Smooth muscle cell (in vitro differentiated cells): Measurements from ENCODE around the gene PREP. TPM values are rescaled to one million over a fixed set of nuclear protein-coding genes. Genes with fewer than 3 reads are reported as not detected.
A peak's percentile ranks its signal among the peaks of the same experiment; 100 is the strongest.

Experiments
- DNase-seq: peaks from one replicate; lab custom pipeline; 2025; ENCODE audit not compliant: unreplicated experiment; lab: John Stamatoyannopoulos, UW
- H2AFZ ChIP-seq: fragments of 200-600 bp; sonication (generic); 2 replicates; pipeline ENCODE4 v1.6.0; 2016; ENCODE audit warnings: antibody characterized with exemption, low read depth, mild to moderate bottlenecking
- H3F3A ChIP-seq: fragments of 200-600 bp; sonication (generic); 2 replicates; pipeline ENCODE4 v1.6.0; 2017; ENCODE audit warnings: antibody characterized with exemption, low read depth
- H3K27ac ChIP-seq: fragments of 200-600 bp; sonication (generic); 2 replicates; pipeline ENCODE4 v1.5.1; 2016; ENCODE audit warnings: low read depth, mild to moderate bottlenecking
- H3K27me3 ChIP-seq: fragments of 200-600 bp; sonication (generic); 2 replicates; pipeline ENCODE4 v1.6.1; 2016; ENCODE audit warnings: low read depth, mild to moderate bottlenecking
- H3K36me3 ChIP-seq: fragments of 200-600 bp; sonication (generic); 2 replicates; pipeline ENCODE4 v1.5.1; 2016; ENCODE audit warnings: low read depth
- H3K4me1 ChIP-seq: fragments of 200-600 bp; sonication (generic); 2 replicates; pipeline ENCODE4 v1.5.1; 2016; ENCODE audit warnings: low read depth
- H3K4me2 ChIP-seq: fragments of 200-600 bp; sonication (generic); 2 replicates; pipeline ENCODE4 v1.6.0; 2016; ENCODE audit warnings: mild to moderate bottlenecking
- H3K4me3 ChIP-seq: fragments of 200-600 bp; sonication (generic); 2 replicates; pipeline ENCODE4 v1.5.1; 2016; ENCODE audit warnings: mild to moderate bottlenecking
- H3K79me2 ChIP-seq: fragments of 200-600 bp; sonication (generic); 2 replicates; pipeline ENCODE4 v1.6.0; 2016; ENCODE audit warnings: low read depth, mild to moderate bottlenecking
- H3K9ac ChIP-seq: fragments of 200-600 bp; sonication (generic); 2 replicates; pipeline ENCODE4 v1.6.0; 2016; ENCODE audit warnings: low read depth
- H3K9me3 ChIP-seq: fragments of 200-600 bp; sonication (generic); replicated peaks from 2 replicates; pipeline ENCODE4 v1.5.1; 2016; ENCODE audit warnings: low read depth
- H4K20me1 ChIP-seq: fragments of 200-600 bp; sonication (generic); 2 replicates; pipeline ENCODE4 v1.6.0; 2016; ENCODE audit warnings: low read depth
- CTCF ChIP-seq: fragments of 200-600 bp; sonication (generic); IDR thresholded peaks from 2 replicates; pipeline ENCODE4 v1.5.1; 2017; ENCODE audit warnings: borderline replicate concordance, mild to moderate bottlenecking, antibody characterized with exemption; ENCODE audit not compliant: insufficient read depth, poor library complexity, severe bottlenecking
- WGBS: methylation state at CpG from one replicate; pipeline ENCODE4 v1.1.7; 2016; ENCODE audit warnings: low lambda C conversion rate; 5-methylcytosine and 5-hydroxymethylcytosine counted together
- polyA plus RNA-seq: library from polyadenylated mRNA; unstranded; fragments of >200 nt; fragmentation: Nextera tagmentation; extraction: Ambion mirVana; gene quantifications from 2 replicates; pipeline ENCODE4 v1.2.1, GENCODE V29; 2016
- total RNA-seq: library from RNA; depleted of rRNA; stranded (reverse); fragments of >200 nt; gene quantifications from 2 replicates; pipeline ENCODE4 v1.2.3, GENCODE V29; 2014

PREP gene
- total and polyA plus RNA-seq, 2 experiments from 2014 or later = 23.4 to 33.2 TPM

- Histone ChIP-seq H4K20me1 (peaks cover 15% of the 10 kb centered on the region), H3K4me3 (no peak overlapping the region), H2AFZ (no peak overlapping the region), H3K36me3 (peaks cover 2% of the 10 kb centered on the region), H3K4me1 (no peaks in the 10 kb centered on the region), H3F3A (peaks cover 3% of the 10 kb centered on the region), H3K27ac (no peak overlapping the region), H3K9me3 (no peaks in the 10 kb centered on the region), H3K27me3 (no peaks in the 10 kb centered on the region), H3K4me2 (no peak overlapping the region), H3K79me2 (no peaks in the 10 kb centered on the region), H3K9ac (no peak overlapping the region)
- no peak for TF ChIP-seq CTCF
- DNase-seq = no peak
- WGBS = 100% methylated on average over 1 of the region's 1 CpG
Observed at GRCh38 chr6:105369145-105369544, 33.7 kb downstream of the PREP start.

GRCh38 chr6:105364243-105364642 lies 38.6 kb downstream of the PREP start:
- no peaks in the 10 kb centered on the region for H3K4me1 ChIP-seq
- peaks cover 43% of the 10 kb centered on the region for H4K20me1 ChIP-seq
- no peak for DNase-seq
- peaks cover 2% of the 10 kb centered on the region for H3K36me3 ChIP-seq
- 56% methylated on average over 11 of the region's 11 CpGs for WGBS
- no peak overlapping the region for H3K9ac ChIP-seq
- H3K4me3 ChIP-seq = no peak overlapping the region
- H3K27me3 ChIP-seq = no peaks in the 10 kb centered on the region
- TF ChIP-seq CTCF = no peak
- H3K4me2 ChIP-seq = peak overlapping the region; percentile 68
- no peak overlapping the region for H2AFZ ChIP-seq
- H3K9me3 ChIP-seq = no peaks in the 10 kb centered on the region
- no peaks in the 10 kb centered on the region for H3K79me2 ChIP-seq
- peak overlapping the region; percentile 32 for H3K27ac ChIP-seq
- H3F3A ChIP-seq = peaks cover 3% of the 10 kb centered on the region

- no peak for DNase-seq
- H3K9me3 ChIP-seq = no peaks in the 10 kb centered on the region
- H3K27ac ChIP-seq = no peak overlapping the region
- H3K4me1 ChIP-seq = no peaks in the 10 kb centered on the region
- H3K9ac ChIP-seq = no peak overlapping the region
- peaks cover 2% of the 10 kb centered on the region for H3K36me3 ChIP-seq
- no peak overlapping the region for H3K4me3 ChIP-seq
- H3K27me3 ChIP-seq = no peaks in the 10 kb centered on the region
- no peak overlapping the region for H2AFZ ChIP-seq
- H3F3A ChIP-seq = peaks cover 3% of the 10 kb centered on the region
- TF ChIP-seq CTCF = peak; percentile 49
- peaks cover 50% of the 10 kb centered on the region for H4K20me1 ChIP-seq
- no peaks in the 10 kb centered on the region for H3K79me2 ChIP-seq
- 85% methylated on average over 1 of the region's 1 CpG for WGBS
- no peak overlapping the region for H3K4me2 ChIP-seq
Observed at GRCh38 chr6:105363100-105363754, 39.7 kb downstream of the PREP start.
